Ishikawa (cell line): Measurements from ENCODE around the gene EIF4A3.

ENCODE experiments used
- CEBPB ChIP-seq: IDR thresholded peaks from 2 replicates; pipeline ENCODE4 v1.6.1; 2012
- EP300 ChIP-seq: IDR thresholded peaks from 2 replicates; pipeline ENCODE4 v1.6.1; 2012; ENCODE audit warnings: borderline replicate concordance
- NFIC ChIP-seq: IDR thresholded peaks from 2 replicates; pipeline ENCODE4 v1.6.1; 2012
- RAD21 ChIP-seq: IDR thresholded peaks from 2 replicates; pipeline ENCODE4 v1.6.1; 2012; ENCODE audit warnings: low read depth
- TCF12 ChIP-seq: IDR thresholded peaks from 2 replicates; pipeline ENCODE4 v1.6.1; 2012; ENCODE audit warnings: low read depth
- TF ChIP-seq, protein P1 (sequence below): IDR thresholded peaks from 2 replicates; pipeline ENCODE4 v1.6.1; 2012; ENCODE audit warnings: low read depth, mild to moderate bottlenecking
- TF ChIP-seq, protein P2 (sequence below): IDR thresholded peaks from 2 replicates; pipeline ENCODE4 v1.6.1; 2012
- TF ChIP-seq, protein P3 (sequence below): IDR thresholded peaks from 2 replicates; pipeline ENCODE4 v1.6.1; 2012

DNA sequence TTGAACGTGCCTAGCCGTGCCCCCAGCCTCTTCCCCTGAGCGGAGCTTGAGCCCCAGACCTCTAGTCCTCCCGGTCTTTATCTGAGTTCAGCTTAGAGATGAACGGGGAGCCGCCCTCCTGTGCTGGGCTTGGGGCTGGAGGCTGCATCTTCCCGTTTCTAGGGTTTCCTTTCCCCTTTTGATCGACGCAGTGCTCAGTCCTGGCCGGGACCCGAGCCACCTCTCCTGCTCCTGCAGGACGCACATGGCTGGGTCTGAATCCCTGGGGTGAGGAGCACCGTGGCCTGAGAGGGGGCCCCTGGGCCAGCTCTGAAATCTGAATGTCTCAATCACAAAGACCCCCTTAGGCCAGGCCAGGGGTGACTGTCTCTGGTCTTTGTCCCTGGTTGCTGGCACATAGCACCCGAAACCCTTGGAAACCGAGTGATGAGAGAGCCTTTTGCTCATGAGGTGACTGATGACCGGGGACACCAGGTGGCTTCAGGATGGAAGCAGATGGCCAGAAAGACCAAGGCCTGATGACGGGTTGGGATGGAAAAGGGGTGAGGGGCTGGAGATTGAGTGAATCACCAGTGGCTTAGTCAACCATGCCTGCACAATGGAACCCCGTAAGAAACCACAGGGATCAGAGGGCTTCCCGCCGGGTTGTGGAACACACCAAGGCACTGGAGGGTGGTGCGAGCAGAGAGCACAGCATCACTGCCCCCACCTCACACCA is 44.8 kb downstream of the EIF4A3 start:
- TF ChIP-seq NFIC: no peak
- TF ChIP-seq, protein P1, sequence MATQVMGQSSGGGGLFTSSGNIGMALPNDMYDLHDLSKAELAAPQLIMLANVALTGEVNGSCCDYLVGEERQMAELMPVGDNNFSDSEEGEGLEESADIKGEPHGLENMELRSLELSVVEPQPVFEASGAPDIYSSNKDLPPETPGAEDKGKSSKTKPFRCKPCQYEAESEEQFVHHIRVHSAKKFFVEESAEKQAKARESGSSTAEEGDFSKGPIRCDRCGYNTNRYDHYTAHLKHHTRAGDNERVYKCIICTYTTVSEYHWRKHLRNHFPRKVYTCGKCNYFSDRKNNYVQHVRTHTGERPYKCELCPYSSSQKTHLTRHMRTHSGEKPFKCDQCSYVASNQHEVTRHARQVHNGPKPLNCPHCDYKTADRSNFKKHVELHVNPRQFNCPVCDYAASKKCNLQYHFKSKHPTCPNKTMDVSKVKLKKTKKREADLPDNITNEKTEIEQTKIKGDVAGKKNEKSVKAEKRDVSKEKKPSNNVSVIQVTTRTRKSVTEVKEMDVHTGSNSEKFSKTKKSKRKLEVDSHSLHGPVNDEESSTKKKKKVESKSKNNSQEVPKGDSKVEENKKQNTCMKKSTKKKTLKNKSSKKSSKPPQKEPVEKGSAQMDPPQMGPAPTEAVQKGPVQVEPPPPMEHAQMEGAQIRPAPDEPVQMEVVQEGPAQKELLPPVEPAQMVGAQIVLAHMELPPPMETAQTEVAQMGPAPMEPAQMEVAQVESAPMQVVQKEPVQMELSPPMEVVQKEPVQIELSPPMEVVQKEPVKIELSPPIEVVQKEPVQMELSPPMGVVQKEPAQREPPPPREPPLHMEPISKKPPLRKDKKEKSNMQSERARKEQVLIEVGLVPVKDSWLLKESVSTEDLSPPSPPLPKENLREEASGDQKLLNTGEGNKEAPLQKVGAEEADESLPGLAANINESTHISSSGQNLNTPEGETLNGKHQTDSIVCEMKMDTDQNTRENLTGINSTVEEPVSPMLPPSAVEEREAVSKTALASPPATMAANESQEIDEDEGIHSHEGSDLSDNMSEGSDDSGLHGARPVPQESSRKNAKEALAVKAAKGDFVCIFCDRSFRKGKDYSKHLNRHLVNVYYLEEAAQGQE: no peak
- TF ChIP-seq EP300: no peak
- no peak for TF ChIP-seq RAD21
- TF ChIP-seq, protein P2, sequence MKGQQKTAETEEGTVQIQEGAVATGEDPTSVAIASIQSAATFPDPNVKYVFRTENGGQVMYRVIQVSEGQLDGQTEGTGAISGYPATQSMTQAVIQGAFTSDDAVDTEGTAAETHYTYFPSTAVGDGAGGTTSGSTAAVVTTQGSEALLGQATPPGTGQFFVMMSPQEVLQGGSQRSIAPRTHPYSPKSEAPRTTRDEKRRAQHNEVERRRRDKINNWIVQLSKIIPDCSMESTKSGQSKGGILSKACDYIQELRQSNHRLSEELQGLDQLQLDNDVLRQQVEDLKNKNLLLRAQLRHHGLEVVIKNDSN: no peak
- TF ChIP-seq, protein P3, sequence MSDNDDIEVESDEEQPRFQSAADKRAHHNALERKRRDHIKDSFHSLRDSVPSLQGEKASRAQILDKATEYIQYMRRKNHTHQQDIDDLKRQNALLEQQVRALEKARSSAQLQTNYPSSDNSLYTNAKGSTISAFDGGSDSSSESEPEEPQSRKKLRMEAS: no peak
- TF ChIP-seq CEBPB: no peak
- TF ChIP-seq TCF12: no peak
